ENCODE data around the gene OXCT2.

- no peak for TF ChIP-seq EZH2phosphoT487 (IDR thresholded peaks at IDR 0.05; ENCODE audit: low read length)
- TF ChIP-seq EZH2 (optimal IDR thresholded peaks at IDR 0.05; ENCODE audit: low read depth, low read length): no peak
These were observed 10.8 kb downstream of the OXCT2 start for GRCh38 chr1:39760074-39761008.
